Stimulated activated naive CD8-positive, alpha-beta T cell treated with anti-CD3 and anti-CD28 coated beads, Interleukin-15, Interleukin-2, amounts not matched to agents 100 ng/mL and 50 ng/mL, for 24 hours (primary cell): Measurements from ENCODE around the gene SPECC1L.
"Not testable (repeated sequence)": the region's sequence is repeated elsewhere in the genome, so short reads cannot be mapped to it uniquely, and the experiment has no call there.

Experiments used
- H3K27ac Mint-ChIP-seq: one replicate; pipeline ENCODE4 v1.8.0; 2021; ENCODE audit warnings: mild to moderate bottlenecking, mixed read lengths
- H3K27me3 Mint-ChIP-seq: one replicate; pipeline ENCODE4 v1.8.0; 2021; ENCODE audit warnings: mixed read lengths
- H3K36me3 Mint-ChIP-seq: one replicate; pipeline ENCODE4 v1.8.0; 2021; ENCODE audit warnings: low read depth, mixed read lengths
- H3K4me1 Mint-ChIP-seq: one replicate; pipeline ENCODE4 v1.8.0; 2021; ENCODE audit warnings: low read depth, mixed read lengths
- H3K4me3 Mint-ChIP-seq: one replicate; pipeline ENCODE4 v1.8.0; 2021; ENCODE audit warnings: mild to moderate bottlenecking, mixed read lengths
- H3K9me3 Mint-ChIP-seq: one replicate; pipeline ENCODE4 v1.8.0; 2021; ENCODE audit warnings: mixed read lengths

SPECC1L gene

DNA sequence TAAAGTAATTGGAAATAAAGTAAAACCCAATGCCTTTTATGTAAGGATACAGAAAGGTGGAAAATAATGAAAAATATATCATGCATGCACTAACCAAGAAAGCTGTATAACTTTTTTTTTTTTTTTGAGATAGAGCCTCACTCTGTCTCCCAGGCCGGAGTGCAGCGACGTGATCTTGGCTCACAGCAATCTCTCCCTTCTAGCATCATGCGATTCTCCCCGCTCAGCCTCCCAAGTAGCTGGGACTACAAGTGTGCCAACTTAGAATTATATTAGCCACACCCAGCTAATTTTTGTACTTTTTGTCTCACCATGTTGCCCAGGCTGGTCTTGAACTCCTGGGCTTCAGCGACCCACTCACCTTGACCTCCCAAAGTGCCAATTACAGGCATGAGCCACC is 30.2 kb upstream of the SPECC1L start:
- peaks cover 32% of the 10 kb centered on the region for H3K4me1 Mint-ChIP-seq
- no peak overlapping the region for H3K4me3 Mint-ChIP-seq
- H3K36me3 Mint-ChIP-seq: no peaks in the 10 kb centered on the region
- H3K9me3 Mint-ChIP-seq: no peaks in the 10 kb centered on the region
- H3K27ac Mint-ChIP-seq: no peak overlapping the region
- H3K27me3 Mint-ChIP-seq: no peaks in the 10 kb centered on the region

DNA sequence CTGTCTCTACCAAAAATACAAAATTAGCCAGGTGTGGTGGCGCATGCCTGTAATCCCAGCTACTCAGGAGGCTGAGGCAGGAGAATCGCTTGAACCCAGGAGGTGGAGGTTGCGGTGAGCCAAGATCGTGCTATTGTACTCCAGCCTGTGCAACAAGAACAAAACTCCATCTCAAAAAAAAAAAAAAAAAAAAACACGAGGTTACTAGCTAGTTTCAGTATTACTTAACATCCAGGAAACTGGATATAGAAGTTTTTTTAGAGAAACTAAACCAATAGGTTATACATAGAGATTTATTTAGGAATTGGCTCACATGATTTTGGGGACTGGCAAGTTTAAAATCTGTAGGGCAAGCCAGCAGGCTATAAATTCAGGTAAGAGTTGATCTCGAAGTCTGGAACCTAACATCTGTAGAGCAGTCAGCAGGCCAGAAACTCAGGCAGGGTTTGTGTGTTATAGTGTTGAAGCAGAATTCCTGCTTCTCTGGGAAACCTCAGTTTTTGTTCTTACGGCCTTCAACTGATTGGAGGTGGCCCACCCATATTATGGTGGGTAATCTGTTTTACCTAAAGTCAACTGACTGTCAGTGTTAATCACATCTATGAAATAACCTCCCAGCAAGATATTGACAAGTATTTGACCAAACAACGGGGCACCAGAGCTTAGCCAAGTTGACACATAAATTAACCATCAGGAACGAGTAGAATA is 29.5 kb upstream of the SPECC1L start:
- H3K27ac Mint-ChIP-seq, H3K27me3 Mint-ChIP-seq, H3K9me3 Mint-ChIP-seq, H3K36me3 Mint-ChIP-seq, H3K4me3 Mint-ChIP-seq: not testable (repeated sequence)
- H3K4me1 Mint-ChIP-seq: peaks cover 32% of the 10 kb centered on the region

DNA sequence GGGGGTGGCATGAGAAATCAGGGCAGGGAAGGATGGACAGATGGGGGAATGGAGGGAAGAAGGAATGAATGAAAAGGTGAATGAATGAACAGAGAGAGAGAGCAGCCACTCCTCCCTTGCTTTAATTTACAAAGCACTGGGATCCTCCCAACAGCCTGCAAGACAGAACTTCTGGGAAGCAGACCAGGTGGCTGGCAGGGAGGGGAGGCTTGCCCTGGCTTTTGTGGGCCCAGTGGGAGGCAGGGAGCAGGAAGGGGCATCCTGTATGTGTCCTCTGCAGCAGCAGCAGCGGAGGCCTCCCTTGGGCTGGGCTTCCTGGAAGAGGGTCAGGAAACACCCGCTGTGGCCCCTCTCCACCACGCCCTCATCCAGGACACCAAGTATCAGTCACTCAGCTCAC is 27.2 kb upstream of the SPECC1L start:
- Mint-ChIP-seq H3K4me1 (peaks cover 32% of the 10 kb centered on the region), H3K27ac (peak overlapping the region; percentile 19)
- H3K9me3 Mint-ChIP-seq, H3K27me3 Mint-ChIP-seq, H3K4me3 Mint-ChIP-seq, H3K36me3 Mint-ChIP-seq: not testable (repeated sequence)

DNA sequence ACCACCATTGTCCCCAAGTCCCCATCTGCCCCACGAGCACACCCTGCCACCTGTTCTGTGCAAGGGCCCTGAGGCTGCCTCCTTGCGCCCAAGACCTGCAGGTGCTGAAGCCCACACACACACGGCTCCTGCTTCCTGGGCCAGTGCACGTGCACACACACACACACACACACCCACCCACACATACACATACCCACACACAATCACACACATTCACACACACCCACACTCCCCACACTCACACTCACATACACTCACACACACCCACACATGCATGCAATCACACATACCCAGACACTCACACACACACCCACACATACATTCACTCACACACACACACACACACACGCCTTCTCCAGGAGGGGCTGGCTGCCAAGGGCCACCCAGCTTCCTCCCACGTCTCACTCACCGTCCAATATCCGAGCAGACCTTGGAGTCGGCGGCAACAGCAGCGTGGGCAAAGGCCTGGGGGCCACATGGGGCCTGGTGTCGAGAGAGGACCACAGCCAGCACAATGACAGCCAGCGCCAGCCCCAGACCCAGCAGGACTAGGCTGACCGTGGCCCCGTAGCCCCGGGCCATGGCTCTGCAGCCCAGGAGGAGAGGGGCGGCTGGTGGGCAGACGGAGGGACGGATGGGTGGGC is 26.4 kb upstream of the SPECC1L start:
- Mint-ChIP-seq H3K36me3 (no peaks in the 10 kb centered on the region), H3K4me3 (no peak overlapping the region), H3K4me1 (peaks cover 32% of the 10 kb centered on the region), H3K27ac (no peak overlapping the region), H3K27me3 (no peaks in the 10 kb centered on the region), H3K9me3 (no peaks in the 10 kb centered on the region)

DNA sequence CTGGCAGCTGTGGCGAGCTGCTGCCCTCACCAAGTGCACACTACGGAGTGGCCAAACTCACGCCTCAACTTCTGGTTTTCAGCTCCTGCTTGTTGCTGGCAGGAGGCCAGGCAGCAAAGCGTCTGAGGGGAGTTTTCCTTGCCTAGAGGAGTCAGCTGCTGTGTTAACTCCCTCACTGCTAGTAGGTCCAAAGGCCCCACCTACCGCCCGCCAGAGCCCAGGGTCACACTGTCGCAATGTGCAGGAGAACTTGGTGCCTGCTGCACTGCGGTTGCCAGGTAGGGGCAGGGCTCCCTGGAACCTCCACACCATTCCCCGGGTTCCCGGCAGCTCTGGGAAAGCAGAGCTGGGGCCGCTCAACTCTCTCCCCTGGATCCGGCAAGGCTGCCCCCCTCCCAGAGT is 25.6 kb upstream of the SPECC1L start, which contains the start of gene GGT5:
Gene GGT5, minus strand, starts transcription at position 53 of the 402 bp plus-strand sequence. CDS start 357 bp downstream, outside the sequence.
- not testable (repeated sequence) for H3K36me3 Mint-ChIP-seq, H3K9me3 Mint-ChIP-seq, H3K27ac Mint-ChIP-seq, H3K4me3 Mint-ChIP-seq, H3K27me3 Mint-ChIP-seq
- peaks cover 32% of the 10 kb centered on the region for H3K4me1 Mint-ChIP-seq

DNA sequence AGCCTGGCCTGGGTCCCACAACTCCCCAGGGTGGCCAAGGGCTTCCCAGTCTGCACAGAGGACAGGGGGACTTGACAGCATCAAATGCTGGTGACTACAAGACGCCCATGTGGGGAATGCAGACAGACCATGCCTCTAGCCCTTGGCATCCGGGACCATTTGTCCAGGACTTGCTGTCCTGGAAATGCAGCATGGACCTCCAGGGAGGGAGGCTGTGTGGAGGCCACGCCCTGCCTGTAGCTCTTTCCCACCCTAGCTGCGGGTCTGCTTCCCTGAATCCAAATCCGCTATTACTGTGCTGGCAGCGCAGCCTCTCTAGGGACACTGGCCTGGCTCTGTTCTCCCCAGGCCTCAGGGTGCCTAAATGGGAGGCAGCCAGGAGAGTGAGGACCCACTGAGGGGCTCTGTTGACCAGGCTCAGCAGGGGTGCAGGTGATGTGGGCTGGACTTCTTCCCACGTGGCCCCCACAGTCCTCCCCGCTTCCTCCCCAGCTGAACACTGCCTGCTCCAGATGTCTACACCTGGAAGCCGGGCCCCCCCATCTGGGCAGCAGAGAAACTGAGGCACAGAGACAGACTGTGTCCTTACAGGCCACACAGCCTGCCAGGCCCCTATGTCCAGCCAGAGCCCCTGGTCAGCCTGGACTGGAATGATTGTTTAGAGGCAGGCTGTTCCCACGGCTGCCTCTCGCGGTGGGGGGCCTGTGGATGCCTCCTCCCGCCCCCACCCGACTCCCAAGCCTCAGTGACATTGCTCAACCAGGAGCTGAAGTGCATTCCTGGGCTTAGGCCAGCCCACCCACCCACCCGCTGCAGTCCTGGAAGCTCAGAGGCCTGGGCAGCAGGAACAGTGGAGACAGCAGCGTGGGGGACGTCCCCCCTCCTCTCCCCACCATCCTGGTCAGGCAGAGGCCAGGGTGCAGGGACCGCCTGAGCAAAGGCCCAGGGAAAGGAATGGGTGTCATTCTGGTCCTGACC is 24.8 kb upstream of the SPECC1L start:
- not testable (repeated sequence) for H3K27me3 Mint-ChIP-seq, H3K4me3 Mint-ChIP-seq

DNA sequence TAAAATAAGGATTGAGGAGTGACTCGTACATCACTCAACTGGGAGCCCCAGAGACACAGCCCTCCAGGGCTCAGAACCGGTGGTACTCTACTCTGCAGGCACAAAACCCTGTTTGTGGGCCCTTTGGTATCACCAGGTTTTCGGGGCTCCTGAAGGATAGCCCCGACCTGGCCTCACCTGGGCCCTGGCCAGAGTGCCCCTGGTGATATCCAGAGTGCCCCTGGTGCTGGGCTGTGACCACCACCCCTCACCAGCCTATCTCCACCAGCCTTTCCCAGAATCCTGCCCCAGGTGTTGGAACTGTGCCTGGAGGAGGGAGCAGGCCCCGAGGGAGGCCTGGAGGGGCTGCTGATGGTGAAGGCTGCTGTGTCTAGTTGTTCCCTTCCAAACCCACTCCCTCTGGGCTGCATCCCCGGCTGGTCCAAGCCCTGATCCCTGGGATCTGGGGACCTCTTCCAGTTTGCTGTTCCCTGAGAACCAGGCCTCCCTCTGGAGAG is 23.6 kb upstream of the SPECC1L start:
- peaks cover 25% of the 10 kb centered on the region for H3K4me1 Mint-ChIP-seq
- H3K9me3 Mint-ChIP-seq: no peaks in the 10 kb centered on the region
- no peaks in the 10 kb centered on the region for H3K27me3 Mint-ChIP-seq
- H3K36me3 Mint-ChIP-seq: no peaks in the 10 kb centered on the region
- no peak overlapping the region for H3K4me3 Mint-ChIP-seq
- no peak overlapping the region for H3K27ac Mint-ChIP-seq

More for the DNA sequence above, 24.8 kb upstream of the SPECC1L start:
- peaks cover 32% of the 10 kb centered on the region for H3K4me1 Mint-ChIP-seq
- H3K27ac Mint-ChIP-seq, H3K9me3 Mint-ChIP-seq, H3K36me3 Mint-ChIP-seq: not testable (repeated sequence)

DNA sequence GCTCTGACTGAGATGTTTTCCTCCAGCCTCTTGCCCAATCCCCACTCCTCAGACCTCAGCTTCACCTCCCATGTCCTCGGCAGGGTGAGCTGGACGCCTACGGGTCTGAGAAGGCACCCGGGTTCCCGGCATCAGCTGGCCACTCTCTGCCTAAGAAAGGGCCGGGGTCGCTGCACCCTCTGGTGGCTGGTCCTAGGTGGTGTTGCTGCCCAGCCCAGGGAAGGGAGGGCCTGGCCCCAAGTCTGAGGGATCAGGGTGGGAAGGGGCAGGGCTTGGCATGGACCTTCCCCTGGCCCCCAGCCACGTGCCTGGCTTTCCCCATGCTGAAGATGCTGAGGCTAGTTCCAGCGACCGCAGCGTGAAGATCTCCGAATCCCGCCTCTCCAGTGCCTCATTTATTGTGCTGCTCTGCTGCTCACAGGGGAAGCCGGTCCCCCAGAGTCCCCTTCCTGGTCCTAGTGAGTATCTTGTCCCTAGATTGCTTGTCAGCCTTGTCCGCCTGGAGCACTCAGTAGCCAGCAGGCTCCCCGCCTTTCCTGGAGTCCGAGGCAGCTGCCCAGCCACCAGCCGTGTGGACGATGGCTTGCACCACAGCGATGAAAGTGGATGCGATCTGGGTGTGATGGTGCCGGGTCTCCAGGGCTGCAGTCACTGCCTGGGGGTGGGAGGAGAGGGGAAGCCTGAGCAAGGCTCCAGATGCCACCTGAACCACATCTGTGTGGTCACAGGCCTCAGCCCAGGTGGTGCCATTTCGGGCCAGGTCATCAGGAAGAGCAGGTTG is 22.9 kb upstream of the SPECC1L start:
- Mint-ChIP-seq H3K27me3 (no peaks in the 10 kb centered on the region), H3K4me3 (no peak overlapping the region), H3K4me1 (peaks cover 18% of the 10 kb centered on the region), H3K9me3 (no peaks in the 10 kb centered on the region), H3K36me3 (no peaks in the 10 kb centered on the region), H3K27ac (no peak overlapping the region)

DNA sequence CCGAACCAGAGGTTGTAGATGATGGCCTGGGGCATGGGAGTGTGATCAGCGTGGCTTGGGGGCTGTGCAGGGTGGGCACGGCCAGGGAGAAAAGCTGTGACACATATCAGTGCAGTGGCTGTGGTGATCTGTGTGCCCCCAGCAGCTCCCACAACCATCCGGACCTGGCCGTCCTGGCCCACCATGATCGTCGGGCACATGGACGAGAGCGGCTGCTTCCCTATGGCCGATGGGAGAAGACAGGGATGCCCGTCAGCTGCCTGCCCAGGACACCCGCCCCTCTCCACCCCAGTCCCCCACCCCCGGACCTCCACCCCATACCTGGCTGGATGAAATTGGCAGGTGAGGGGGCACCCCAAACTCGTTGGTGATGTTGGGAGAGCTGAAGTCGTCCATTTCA is 22.0 kb upstream of the SPECC1L start:
- not testable (repeated sequence) for H3K27ac Mint-ChIP-seq, H3K4me1 Mint-ChIP-seq, H3K9me3 Mint-ChIP-seq, H3K36me3 Mint-ChIP-seq, H3K4me3 Mint-ChIP-seq, H3K27me3 Mint-ChIP-seq

DNA sequence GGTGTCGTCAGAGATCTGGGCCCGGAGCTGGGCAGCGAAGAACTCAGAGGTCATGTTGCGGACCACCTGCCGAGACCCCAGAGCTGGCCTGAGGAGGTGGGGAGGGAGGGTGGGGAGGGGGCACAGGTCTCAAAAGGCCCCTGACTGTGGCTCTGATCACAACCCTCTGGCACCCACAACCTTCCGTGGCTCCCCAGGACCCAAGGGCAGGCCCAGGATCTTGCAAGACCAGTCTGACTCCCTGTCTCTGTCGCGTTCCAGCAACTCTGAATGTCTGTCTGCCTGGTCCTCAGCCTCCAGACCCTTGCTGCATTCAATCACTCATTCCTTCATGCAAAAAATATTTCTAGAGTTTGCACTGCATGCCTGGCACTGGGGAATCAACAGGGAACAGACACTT is 21.2 kb upstream of the SPECC1L start:
- not testable (repeated sequence) for H3K4me1 Mint-ChIP-seq, H3K36me3 Mint-ChIP-seq, H3K27ac Mint-ChIP-seq, H3K9me3 Mint-ChIP-seq, H3K27me3 Mint-ChIP-seq, H3K4me3 Mint-ChIP-seq

DNA sequence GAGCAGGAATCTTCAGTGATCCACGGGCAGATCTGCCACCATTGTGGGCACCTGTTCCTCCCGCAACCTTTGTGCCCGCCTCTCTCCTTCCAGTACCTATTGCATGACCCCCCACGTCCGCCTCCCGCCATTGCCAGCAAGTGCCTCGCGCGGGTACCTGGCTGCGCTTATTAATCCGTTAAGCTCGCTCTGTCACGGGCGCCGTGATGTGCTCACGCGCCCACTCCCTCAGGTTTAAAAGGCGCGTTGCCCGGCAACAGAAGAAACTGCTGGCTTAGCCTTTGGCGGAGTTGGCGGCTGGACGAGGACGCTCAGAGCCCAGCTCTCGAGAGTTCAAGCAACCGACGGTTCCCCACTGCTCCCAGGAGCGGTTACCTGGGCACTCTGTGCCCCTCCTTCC is 19.3 kb upstream of the SPECC1L start:
- not testable (repeated sequence) for H3K9me3 Mint-ChIP-seq, H3K36me3 Mint-ChIP-seq, H3K27ac Mint-ChIP-seq, H3K4me1 Mint-ChIP-seq, H3K4me3 Mint-ChIP-seq, H3K27me3 Mint-ChIP-seq

DNA sequence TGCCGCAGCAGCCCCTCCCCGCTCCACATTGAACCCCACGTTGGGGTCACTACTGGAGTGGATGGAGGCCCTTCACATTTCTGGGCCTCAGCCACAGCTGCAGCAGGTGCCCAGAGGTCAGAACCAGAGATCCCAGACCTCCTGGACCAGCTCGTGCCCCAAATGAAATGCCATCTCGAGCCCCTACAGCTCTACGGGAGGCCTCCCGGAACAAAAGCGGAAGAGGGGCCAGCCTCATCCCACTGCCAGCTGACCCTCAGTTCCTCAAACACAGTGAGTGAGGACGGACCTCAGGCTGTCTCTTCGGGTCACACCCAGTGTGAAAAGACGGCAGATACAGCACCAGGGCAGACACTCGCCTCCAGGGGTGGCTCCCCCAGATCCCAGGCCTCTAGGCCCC is 17.5 kb upstream of the SPECC1L start:
- H3K4me1 Mint-ChIP-seq, H3K36me3 Mint-ChIP-seq, H3K9me3 Mint-ChIP-seq, H3K4me3 Mint-ChIP-seq, H3K27ac Mint-ChIP-seq, H3K27me3 Mint-ChIP-seq: not testable (repeated sequence)

DNA sequence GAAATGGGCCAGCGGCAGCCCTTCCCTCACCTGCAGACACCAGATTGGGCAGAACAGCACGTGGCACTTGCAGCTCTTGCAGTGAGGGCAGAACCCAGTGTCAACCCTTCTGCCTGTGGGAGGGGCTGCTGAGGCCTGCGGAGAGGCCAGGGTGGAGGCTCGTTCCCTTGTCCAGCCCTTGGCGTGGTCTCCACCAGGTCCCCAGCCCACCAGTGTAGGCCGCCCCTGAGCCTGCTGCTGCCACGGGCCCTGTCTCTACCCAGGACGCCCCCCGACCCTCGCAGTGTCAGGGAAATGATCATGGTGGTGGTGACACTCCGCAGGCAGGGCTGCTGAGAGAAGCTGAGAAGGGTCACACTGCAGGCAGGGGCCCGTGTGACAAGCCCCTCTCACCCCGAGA is 14.5 kb upstream of the SPECC1L start:
- H3K4me3 Mint-ChIP-seq, H3K27ac Mint-ChIP-seq, H3K4me1 Mint-ChIP-seq, H3K9me3 Mint-ChIP-seq, H3K27me3 Mint-ChIP-seq, H3K36me3 Mint-ChIP-seq: not testable (repeated sequence)

DNA sequence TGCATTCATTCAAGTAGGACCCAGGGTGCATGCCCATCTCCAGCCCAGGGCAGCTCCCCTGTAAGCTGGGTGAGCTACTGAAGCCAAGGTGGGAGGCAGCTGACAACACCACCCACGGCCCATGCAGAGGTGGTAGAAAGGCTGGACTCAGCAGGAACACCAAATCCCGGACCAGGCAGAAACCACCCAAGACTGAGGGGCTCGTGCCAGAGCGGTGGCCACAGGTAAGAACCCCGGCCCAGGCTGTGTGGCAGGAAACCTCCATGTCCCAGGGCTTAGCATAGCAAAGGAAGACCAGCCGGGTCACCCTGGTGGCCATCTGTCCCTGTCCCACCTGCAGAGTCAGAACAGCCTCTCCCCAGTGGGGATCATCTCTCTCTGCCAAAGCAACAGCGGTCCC is 13.9 kb upstream of the SPECC1L start:
- not testable (repeated sequence) for H3K27me3 Mint-ChIP-seq, H3K9me3 Mint-ChIP-seq, H3K36me3 Mint-ChIP-seq, H3K4me3 Mint-ChIP-seq, H3K27ac Mint-ChIP-seq, H3K4me1 Mint-ChIP-seq

DNA sequence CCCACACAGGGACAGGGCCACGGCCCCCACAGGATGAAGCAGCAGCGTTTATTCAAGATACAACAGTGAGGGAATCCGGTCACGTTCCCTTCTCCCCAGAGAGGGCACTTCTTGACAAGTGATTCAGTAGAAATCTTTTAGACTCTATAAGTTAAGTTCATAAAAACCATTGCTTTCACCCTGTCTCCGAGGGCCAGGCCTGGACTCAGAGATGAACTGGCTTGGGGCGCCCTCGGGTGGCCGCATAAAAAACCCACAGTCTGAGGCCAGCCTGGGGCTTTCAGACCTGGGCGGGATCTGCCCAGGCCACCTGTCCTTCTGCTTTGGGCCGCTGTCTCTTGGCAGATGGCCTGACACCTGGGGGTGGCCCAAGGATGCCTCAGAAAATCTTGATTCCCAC is 11.2 kb upstream of the SPECC1L start:
- not testable (repeated sequence) for H3K4me3 Mint-ChIP-seq, H3K27me3 Mint-ChIP-seq, H3K36me3 Mint-ChIP-seq, H3K9me3 Mint-ChIP-seq, H3K27ac Mint-ChIP-seq, H3K4me1 Mint-ChIP-seq
